ENCODE results near the gene NBEA. TPM values are rescaled to one million over a fixed set of nuclear protein-coding genes. Genes with fewer than 3 reads are reported as not detected.
A peak's percentile ranks its signal among the peaks of the same experiment; 100 is the strongest.

NBEA gene
- total and polyA plus RNA-seq, 2 experiments from 2014 or later: 2.6 to 12.3 TPM

DNA sequence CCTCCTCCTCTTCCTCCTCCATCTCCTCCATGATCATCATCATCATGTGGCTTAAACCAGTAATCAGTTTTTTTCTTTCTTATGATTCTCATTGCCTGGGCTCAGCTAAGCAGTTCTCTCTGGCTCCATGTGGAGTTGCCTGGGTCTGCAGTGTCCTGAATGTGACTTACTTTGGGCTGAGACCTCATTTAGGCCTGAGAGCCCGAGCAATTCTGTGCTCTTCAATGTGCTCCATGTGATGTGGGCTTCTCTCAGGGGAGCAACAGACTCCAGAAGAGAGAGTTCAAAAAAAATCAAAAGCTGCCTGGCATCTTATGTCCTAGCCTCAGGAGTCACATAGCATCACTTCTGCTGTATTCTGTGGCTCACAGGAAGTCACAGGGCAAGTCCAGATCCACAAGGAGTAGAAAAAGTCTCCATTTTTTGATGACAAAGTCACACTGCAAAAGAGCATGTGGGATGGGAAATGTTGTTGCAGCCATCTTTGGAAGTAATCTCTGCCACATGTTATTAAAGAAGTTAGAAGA lies 405.7 kb downstream of the NBEA start:
- TF ChIP-seq, protein P1, sequence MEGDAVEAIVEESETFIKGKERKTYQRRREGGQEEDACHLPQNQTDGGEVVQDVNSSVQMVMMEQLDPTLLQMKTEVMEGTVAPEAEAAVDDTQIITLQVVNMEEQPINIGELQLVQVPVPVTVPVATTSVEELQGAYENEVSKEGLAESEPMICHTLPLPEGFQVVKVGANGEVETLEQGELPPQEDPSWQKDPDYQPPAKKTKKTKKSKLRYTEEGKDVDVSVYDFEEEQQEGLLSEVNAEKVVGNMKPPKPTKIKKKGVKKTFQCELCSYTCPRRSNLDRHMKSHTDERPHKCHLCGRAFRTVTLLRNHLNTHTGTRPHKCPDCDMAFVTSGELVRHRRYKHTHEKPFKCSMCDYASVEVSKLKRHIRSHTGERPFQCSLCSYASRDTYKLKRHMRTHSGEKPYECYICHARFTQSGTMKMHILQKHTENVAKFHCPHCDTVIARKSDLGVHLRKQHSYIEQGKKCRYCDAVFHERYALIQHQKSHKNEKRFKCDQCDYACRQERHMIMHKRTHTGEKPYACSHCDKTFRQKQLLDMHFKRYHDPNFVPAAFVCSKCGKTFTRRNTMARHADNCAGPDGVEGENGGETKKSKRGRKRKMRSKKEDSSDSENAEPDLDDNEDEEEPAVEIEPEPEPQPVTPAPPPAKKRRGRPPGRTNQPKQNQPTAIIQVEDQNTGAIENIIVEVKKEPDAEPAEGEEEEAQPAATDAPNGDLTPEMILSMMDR (IDR thresholded peaks at IDR 0.05; ENCODE audit: poor library complexity): no peak
- TF ChIP-seq EZH2phosphoT487 (IDR thresholded peaks at IDR 0.05; ENCODE audit: low read depth, severe bottlenecking, unreplicated experiment): no peak
- TF ChIP-seq EZH2 (IDR thresholded peaks at IDR 0.05; ENCODE audit: borderline replicate concordance): no peak
- Histone ChIP-seq H3K4me2 (no peak overlapping the region), H3K9me3 (ENCODE audit: low read depth) (no peaks in the 10 kb centered on the region), H3K27me3 (no peaks in the 10 kb centered on the region), H3K36me3 (replicated peaks; ENCODE audit: insufficient read depth, low read depth) (no peaks in the 10 kb centered on the region), H3K27ac (no peak overlapping the region), H3K79me2 (no peaks in the 10 kb centered on the region), H2AFZ (no peak overlapping the region), H3K4me3 (no peak overlapping the region), H4K20me1 (ENCODE audit: insufficient read depth, poor library complexity, severe bottlenecking) (no peaks in the 10 kb centered on the region), H3K9me2 (replicated peaks; ENCODE audit: insufficient read depth) (no peaks in the 10 kb centered on the region), H3K4me1 (ENCODE audit: insufficient read depth) (no peaks in the 10 kb centered on the region)
- no peak for DNase-seq (ENCODE audit: low spot score)
- 88% methylated on average over 1 of the region's 1 CpG for WGBS (ENCODE audit: low lambda C conversion rate, missing lambda C conversion rate)

DNA sequence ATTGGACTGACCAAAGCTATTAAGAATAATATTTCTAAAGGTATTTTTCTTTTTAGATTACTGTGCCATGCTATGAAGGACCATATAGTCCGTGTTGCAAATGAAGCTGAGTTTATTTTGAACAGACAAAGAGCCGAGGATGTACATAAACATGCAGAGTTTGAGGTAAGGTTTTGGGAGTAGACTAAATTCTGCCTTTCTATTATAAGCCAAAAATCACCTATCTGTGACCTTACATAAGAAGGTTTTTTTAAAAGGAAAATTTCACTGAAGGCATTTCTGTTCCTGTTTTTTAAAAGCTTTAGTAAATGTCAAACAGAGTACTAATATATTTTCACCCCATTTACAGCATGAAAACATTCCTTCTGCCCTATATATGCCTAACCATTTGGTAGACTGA lies 407.0 kb downstream of the NBEA start:
- no peaks in the 10 kb centered on the region for H3K27me3 ChIP-seq
- 80% methylated on average over 2 of the region's 2 CpGs for WGBS (ENCODE audit: low lambda C conversion rate, missing lambda C conversion rate)
- no peak overlapping the region for H2AFZ ChIP-seq
- TF ChIP-seq, protein P1 (IDR thresholded peaks at IDR 0.05; ENCODE audit: poor library complexity): no peak
- TF ChIP-seq EZH2phosphoT487 (IDR thresholded peaks at IDR 0.05; ENCODE audit: low read depth, severe bottlenecking, unreplicated experiment) (no peak), EZH2 (IDR thresholded peaks at IDR 0.05; ENCODE audit: borderline replicate concordance) (no peak)
- peak overlapping the region; percentile 6 for H3K27ac ChIP-seq
- no peaks in the 10 kb centered on the region for H3K4me1 ChIP-seq (ENCODE audit: insufficient read depth)
- no peaks in the 10 kb centered on the region for H3K9me2 ChIP-seq (replicated peaks; ENCODE audit: insufficient read depth)
- H3K4me3 ChIP-seq: no peak overlapping the region
- no peak overlapping the region for H3K4me2 ChIP-seq
- no peaks in the 10 kb centered on the region for H4K20me1 ChIP-seq (ENCODE audit: insufficient read depth, poor library complexity, severe bottlenecking)
- no peaks in the 10 kb centered on the region for H3K9me3 ChIP-seq (ENCODE audit: low read depth)
- H3K79me2 ChIP-seq: no peaks in the 10 kb centered on the region
- no peak for DNase-seq (ENCODE audit: low spot score)
- H3K36me3 ChIP-seq (replicated peaks; ENCODE audit: insufficient read depth, low read depth): no peaks in the 10 kb centered on the region

- H3K36me3 ChIP-seq (replicated peaks; ENCODE audit: insufficient read depth, low read depth): no peaks in the 10 kb centered on the region
- DNase-seq (ENCODE audit: low spot score): peak; percentile 43
- H3K27ac ChIP-seq: peak overlapping the region; percentile 49
- H2AFZ ChIP-seq: no peak overlapping the region
- H3K9me2 ChIP-seq (replicated peaks; ENCODE audit: insufficient read depth): no peaks in the 10 kb centered on the region
- peak overlapping the region; percentile 24 for H3K4me2 ChIP-seq
- H3K9me3 ChIP-seq (ENCODE audit: low read depth): no peaks in the 10 kb centered on the region
- H4K20me1 ChIP-seq (ENCODE audit: insufficient read depth, poor library complexity, severe bottlenecking): no peaks in the 10 kb centered on the region
- no peaks in the 10 kb centered on the region for H3K27me3 ChIP-seq
- no peak overlapping the region for H3K4me3 ChIP-seq
- TF ChIP-seq EZH2 (IDR thresholded peaks at IDR 0.05; ENCODE audit: borderline replicate concordance): no peak
- H3K79me2 ChIP-seq: no peaks in the 10 kb centered on the region
- no peaks in the 10 kb centered on the region for H3K4me1 ChIP-seq (ENCODE audit: insufficient read depth)
- WGBS (ENCODE audit: low lambda C conversion rate, missing lambda C conversion rate): 44% methylated on average over 5 of the region's 5 CpGs
Observed at GRCh38 chr13:35349673-35350278, 407.7 kb downstream of the NBEA start.

- no peak for DNase-seq (ENCODE audit: low spot score)
- H3K4me3 ChIP-seq: no peak overlapping the region
- TF ChIP-seq EZH2phosphoT487 (IDR thresholded peaks at IDR 0.05; ENCODE audit: low read depth, severe bottlenecking, unreplicated experiment): no peak
- TF ChIP-seq, protein P1 (IDR thresholded peaks at IDR 0.05; ENCODE audit: poor library complexity): no peak
- TF ChIP-seq EZH2 (IDR thresholded peaks at IDR 0.05; ENCODE audit: borderline replicate concordance): no peak
Observed at GRCh38 chr13:35354285-35354684, 412.2 kb downstream of the NBEA start.

More at GRCh38 chr13:35354285-35354684, 412.2 kb downstream of the NBEA start:
- Histone ChIP-seq H3K4me2 (no peak overlapping the region), H2AFZ (no peak overlapping the region), H3K36me3 (replicated peaks; ENCODE audit: insufficient read depth, low read depth) (no peaks in the 10 kb centered on the region), H4K20me1 (ENCODE audit: insufficient read depth, poor library complexity, severe bottlenecking) (no peaks in the 10 kb centered on the region), H3K4me1 (ENCODE audit: insufficient read depth) (no peaks in the 10 kb centered on the region), H3K27me3 (no peaks in the 10 kb centered on the region), H3K79me2 (no peaks in the 10 kb centered on the region), H3K9me2 (replicated peaks; ENCODE audit: insufficient read depth) (no peaks in the 10 kb centered on the region), H3K9me3 (ENCODE audit: low read depth) (no peaks in the 10 kb centered on the region), H3K27ac (no peak overlapping the region)
- 84% methylated on average over 2 of the region's 2 CpGs for WGBS (ENCODE audit: low lambda C conversion rate, missing lambda C conversion rate)

All from hepatocyte (in vitro differentiated cells).